ENCODE results near the gene STAG1. TPM values are rescaled to one million over a fixed set of nuclear protein-coding genes. Genes with fewer than 3 reads are reported as not detected.

The STAG1 gene
- total and polyA plus RNA-seq, 9 of the 15 experiments (the other 6 are each of a cell fraction or from before 2014, with no cell fraction given), result 2.7 to 17.7 (median 8.8) TPM

GRCh38 chr3:136617198-136617597 is 135.0 kb downstream of the STAG1 start (continued):
- TF ChIP-seq, protein P1, sequence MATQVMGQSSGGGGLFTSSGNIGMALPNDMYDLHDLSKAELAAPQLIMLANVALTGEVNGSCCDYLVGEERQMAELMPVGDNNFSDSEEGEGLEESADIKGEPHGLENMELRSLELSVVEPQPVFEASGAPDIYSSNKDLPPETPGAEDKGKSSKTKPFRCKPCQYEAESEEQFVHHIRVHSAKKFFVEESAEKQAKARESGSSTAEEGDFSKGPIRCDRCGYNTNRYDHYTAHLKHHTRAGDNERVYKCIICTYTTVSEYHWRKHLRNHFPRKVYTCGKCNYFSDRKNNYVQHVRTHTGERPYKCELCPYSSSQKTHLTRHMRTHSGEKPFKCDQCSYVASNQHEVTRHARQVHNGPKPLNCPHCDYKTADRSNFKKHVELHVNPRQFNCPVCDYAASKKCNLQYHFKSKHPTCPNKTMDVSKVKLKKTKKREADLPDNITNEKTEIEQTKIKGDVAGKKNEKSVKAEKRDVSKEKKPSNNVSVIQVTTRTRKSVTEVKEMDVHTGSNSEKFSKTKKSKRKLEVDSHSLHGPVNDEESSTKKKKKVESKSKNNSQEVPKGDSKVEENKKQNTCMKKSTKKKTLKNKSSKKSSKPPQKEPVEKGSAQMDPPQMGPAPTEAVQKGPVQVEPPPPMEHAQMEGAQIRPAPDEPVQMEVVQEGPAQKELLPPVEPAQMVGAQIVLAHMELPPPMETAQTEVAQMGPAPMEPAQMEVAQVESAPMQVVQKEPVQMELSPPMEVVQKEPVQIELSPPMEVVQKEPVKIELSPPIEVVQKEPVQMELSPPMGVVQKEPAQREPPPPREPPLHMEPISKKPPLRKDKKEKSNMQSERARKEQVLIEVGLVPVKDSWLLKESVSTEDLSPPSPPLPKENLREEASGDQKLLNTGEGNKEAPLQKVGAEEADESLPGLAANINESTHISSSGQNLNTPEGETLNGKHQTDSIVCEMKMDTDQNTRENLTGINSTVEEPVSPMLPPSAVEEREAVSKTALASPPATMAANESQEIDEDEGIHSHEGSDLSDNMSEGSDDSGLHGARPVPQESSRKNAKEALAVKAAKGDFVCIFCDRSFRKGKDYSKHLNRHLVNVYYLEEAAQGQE (IDR thresholded peaks at IDR 0.05; ENCODE audit: borderline replicate concordance), result peak; percentile 23; the same call in 1 of the 2 replicates
- TF ChIP-seq, protein P1 (CRISPR knock-in tag; IDR thresholded peaks at IDR 0.05; ENCODE audit: low read depth), result no peak
- TF ChIP-seq XRCC3 (IDR thresholded peaks at IDR 0.05) (no peak), HMBOX1 (IDR thresholded peaks at IDR 0.05) (peak; percentile 71), RAD21 (CRISPR knock-in tag; conservative IDR thresholded peaks at IDR 0.05 in 1 of 2, IDR thresholded peaks at IDR 0.05 in 1 of 2) (peak; percentile 14 to 68; a peak in 2 of 4 replicates), ZNF316 (IDR thresholded peaks at IDR 0.05) (peak; percentile 63), CC2D1A (IDR thresholded peaks at IDR 0.05) (no peak)
- TF ChIP-seq, protein P2, sequence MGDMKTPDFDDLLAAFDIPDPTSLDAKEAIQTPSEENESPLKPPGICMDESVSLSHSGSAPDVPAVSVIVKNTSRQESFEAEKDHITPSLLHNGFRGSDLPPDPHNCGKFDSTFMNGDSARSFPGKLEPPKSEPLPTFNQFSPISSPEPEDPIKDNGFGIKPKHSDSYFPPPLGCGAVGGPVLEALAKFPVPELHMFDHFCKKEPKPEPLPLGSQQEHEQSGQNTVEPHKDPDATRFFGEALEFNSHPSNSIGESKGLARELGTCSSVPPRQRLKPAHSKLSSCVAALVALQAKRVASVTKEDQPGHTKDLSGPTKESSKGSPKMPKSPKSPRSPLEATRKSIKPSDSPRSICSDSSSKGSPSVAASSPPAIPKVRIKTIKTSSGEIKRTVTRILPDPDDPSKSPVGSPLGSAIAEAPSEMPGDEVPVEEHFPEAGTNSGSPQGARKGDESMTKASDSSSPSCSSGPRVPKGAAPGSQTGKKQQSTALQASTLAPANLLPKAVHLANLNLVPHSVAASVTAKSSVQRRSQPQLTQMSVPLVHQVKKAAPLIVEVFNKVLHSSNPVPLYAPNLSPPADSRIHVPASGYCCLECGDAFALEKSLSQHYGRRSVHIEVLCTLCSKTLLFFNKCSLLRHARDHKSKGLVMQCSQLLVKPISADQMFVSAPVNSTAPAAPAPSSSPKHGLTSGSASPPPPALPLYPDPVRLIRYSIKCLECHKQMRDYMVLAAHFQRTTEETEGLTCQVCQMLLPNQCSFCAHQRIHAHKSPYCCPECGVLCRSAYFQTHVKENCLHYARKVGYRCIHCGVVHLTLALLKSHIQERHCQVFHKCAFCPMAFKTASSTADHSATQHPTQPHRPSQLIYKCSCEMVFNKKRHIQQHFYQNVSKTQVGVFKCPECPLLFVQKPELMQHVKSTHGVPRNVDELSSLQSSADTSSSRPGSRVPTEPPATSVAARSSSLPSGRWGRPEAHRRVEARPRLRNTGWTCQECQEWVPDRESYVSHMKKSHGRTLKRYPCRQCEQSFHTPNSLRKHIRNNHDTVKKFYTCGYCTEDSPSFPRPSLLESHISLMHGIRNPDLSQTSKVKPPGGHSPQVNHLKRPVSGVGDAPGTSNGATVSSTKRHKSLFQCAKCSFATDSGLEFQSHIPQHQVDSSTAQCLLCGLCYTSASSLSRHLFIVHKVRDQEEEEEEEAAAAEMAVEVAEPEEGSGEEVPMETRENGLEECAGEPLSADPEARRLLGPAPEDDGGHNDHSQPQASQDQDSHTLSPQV (IDR thresholded peaks at IDR 0.05), result peak; percentile 20; the same call in 1 of the 2 replicates
- TF ChIP-seq, protein P3, sequence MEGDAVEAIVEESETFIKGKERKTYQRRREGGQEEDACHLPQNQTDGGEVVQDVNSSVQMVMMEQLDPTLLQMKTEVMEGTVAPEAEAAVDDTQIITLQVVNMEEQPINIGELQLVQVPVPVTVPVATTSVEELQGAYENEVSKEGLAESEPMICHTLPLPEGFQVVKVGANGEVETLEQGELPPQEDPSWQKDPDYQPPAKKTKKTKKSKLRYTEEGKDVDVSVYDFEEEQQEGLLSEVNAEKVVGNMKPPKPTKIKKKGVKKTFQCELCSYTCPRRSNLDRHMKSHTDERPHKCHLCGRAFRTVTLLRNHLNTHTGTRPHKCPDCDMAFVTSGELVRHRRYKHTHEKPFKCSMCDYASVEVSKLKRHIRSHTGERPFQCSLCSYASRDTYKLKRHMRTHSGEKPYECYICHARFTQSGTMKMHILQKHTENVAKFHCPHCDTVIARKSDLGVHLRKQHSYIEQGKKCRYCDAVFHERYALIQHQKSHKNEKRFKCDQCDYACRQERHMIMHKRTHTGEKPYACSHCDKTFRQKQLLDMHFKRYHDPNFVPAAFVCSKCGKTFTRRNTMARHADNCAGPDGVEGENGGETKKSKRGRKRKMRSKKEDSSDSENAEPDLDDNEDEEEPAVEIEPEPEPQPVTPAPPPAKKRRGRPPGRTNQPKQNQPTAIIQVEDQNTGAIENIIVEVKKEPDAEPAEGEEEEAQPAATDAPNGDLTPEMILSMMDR (IDR thresholded peaks at IDR 0.05 in 2 of 3, conservative IDR thresholded peaks at IDR 0.05 in 1 of 3; ENCODE audit: insufficient read depth in 2 of 3, low read depth in 1 of 3, low read length in 3 of 3), result peak in 2 of 3 experiments; percentile 23 to 40; a peak in 2 of 6 replicates

All from K562 (cell line).